GM12874 (cell line): Measurements from ENCODE around the gene CERS6.

ENCODE experiments used
- CTCF ChIP-seq: IDR thresholded peaks from 2 replicates; pipeline ENCODE4 v1.5.1; 2011; ENCODE audit warnings: low read depth, mild to moderate bottlenecking, control low read depth, low read length, moderate library complexity; ENCODE audit not compliant: insufficient read depth

The CERS6 gene

GRCh38 chr2:168462543-168463045, 6.5 kb downstream of the CERS6 start:
- TF ChIP-seq CTCF: no peak

- no peak for TF ChIP-seq CTCF
These were observed 9.5 kb downstream of the CERS6 start for GRCh38 chr2:168465594-168465993.

- no peak for TF ChIP-seq CTCF
These were observed 10.2 kb downstream of the CERS6 start for GRCh38 chr2:168466190-168466737.

- no peak for TF ChIP-seq CTCF
These were observed 10.9 kb downstream of the CERS6 start for GRCh38 chr2:168466834-168467565.

GRCh38 chr2:168467729-168468128, 11.7 kb downstream of the CERS6 start:
- TF ChIP-seq CTCF: no peak

GRCh38 chr2:168468354-168468753, 12.3 kb downstream of the CERS6 start:
- TF ChIP-seq CTCF: no peak

- no peak for TF ChIP-seq CTCF
These were observed 13.4 kb downstream of the CERS6 start for GRCh38 chr2:168469281-168469988.
